ENCODE results near the gene TSKU. TPM values are rescaled to one million over a fixed set of nuclear protein-coding genes. Genes with fewer than 3 reads are reported as not detected.

Gene TSKU
- total RNA-seq, 1 donor from 2014 or later, result 16.3 TPM

GRCh38 chr11:76802621-76803020, 19.5 kb downstream of the TSKU start:
- no peak for DNase-seq
- H3K4me1 ChIP-seq, result peaks cover 53% of the 10 kb centered on the region
- peak overlapping the region; percentile 56 for H3K27ac ChIP-seq
- intact Hi-C loops (cut with DNase I), result no loop called here
- no peaks in the 10 kb centered on the region for H3K36me3 ChIP-seq
- no peak for ATAC-seq
- H3K27me3 ChIP-seq (ENCODE audit: low read depth), result no peaks in the 10 kb centered on the region
- TF ChIP-seq CTCF (IDR thresholded peaks at IDR 0.05), result no peak
- H3K4me3 ChIP-seq, result no peak overlapping the region
- no peaks in the 10 kb centered on the region for H3K9me3 ChIP-seq

GRCh38 chr11:76803023-76803422, 19.9 kb downstream of the TSKU start:
- Histone ChIP-seq H3K9me3 (no peaks in the 10 kb centered on the region), H3K27me3 (ENCODE audit: low read depth) (no peaks in the 10 kb centered on the region), H3K36me3 (no peaks in the 10 kb centered on the region), H3K4me1 (peaks cover 57% of the 10 kb centered on the region), H3K27ac (peak overlapping the region; percentile 56), H3K4me3 (no peak overlapping the region)
- ATAC-seq (peak; percentile 30 to 52), DNase-seq (no peak)
- no peak for TF ChIP-seq CTCF (IDR thresholded peaks at IDR 0.05)
- intact Hi-C loops (cut with DNase I), result no loop called here

GRCh38 chr11:76803811-76804600, 20.9 kb downstream of the TSKU start:
- ATAC-seq (peak; percentile 47 to 52), DNase-seq (peak; percentile 75)
- no peaks in the 10 kb centered on the region for H3K36me3 ChIP-seq
- no peak overlapping the region for H3K4me3 ChIP-seq
- no peaks in the 10 kb centered on the region for H3K9me3 ChIP-seq
- no peaks in the 10 kb centered on the region for H3K27me3 ChIP-seq (ENCODE audit: low read depth)
- no peak for TF ChIP-seq CTCF (IDR thresholded peaks at IDR 0.05)
- peaks cover 52% of the 10 kb centered on the region for H3K4me1 ChIP-seq
- intact Hi-C loops (cut with DNase I), result no loop called here
- H3K27ac ChIP-seq, result peak overlapping the region; percentile 56

GRCh38 chr11:76805206-76805913, 22.2 kb downstream of the TSKU start:
- Histone ChIP-seq H3K27ac (no peak overlapping the region), H3K9me3 (no peaks in the 10 kb centered on the region), H3K27me3 (ENCODE audit: low read depth) (no peaks in the 10 kb centered on the region), H3K4me1 (peaks cover 40% of the 10 kb centered on the region), H3K36me3 (no peaks in the 10 kb centered on the region), H3K4me3 (no peak overlapping the region)
- intact Hi-C loops (cut with DNase I), result no loop called here
- no peak for TF ChIP-seq CTCF (IDR thresholded peaks at IDR 0.05)
- DNase-seq (no peak), ATAC-seq (no peak)

- Histone ChIP-seq H3K27ac (no peak overlapping the region), H3K36me3 (no peaks in the 10 kb centered on the region), H3K4me1 (peaks cover 47% of the 10 kb centered on the region), H3K4me3 (no peak overlapping the region), H3K9me3 (no peaks in the 10 kb centered on the region), H3K27me3 (ENCODE audit: low read depth) (no peaks in the 10 kb centered on the region)
- ATAC-seq, result no peak
- no peak for DNase-seq
- intact Hi-C loops (cut with DNase I), result no loop called here
- TF ChIP-seq CTCF (IDR thresholded peaks at IDR 0.05), result no peak
These were observed 23.0 kb downstream of the TSKU start for GRCh38 chr11:76806131-76806530.
